HCT116 (cell line): ENCODE measurements around the gene SYNPR. TPM values are rescaled to one million over a fixed set of nuclear protein-coding genes. Genes with fewer than 3 reads are reported as not detected.

Experiments
- ATAC-seq: fragments of 200-7000 bp; cut with Tn5 transposase; 2 replicates; pipeline ENCODE4 v1.9.1; 2020; ENCODE audit warnings: mild to moderate bottlenecking, moderate library complexity
- BruUV-seq: library from RNA; stranded (reverse); fragments of 400-500 nt; replicated peaks from 2 replicates; lab custom pipeline; 2021; lab: Mats Ljungman, UMichigan
- CTCF ChIA-PET: fragments of 300-600 bp; sonication (Branson Sonifier 250); formaldehyde crosslinking; loops from one replicate; lab custom pipeline; 2021; ENCODE audit warnings: antibody characterized with exemption; lab: Charles Lee
- POLR2A ChIA-PET: fragments of 300-600, 350-600 bp; sonication (Branson Sonifier 250); formaldehyde crosslinking; loops from one replicate; lab custom pipeline; 2021; ENCODE audit warnings: antibody characterized with exemption; lab: Charles Lee
- RAD21 ChIA-PET, 2 experiments: fragments of 300-600 bp; sonication (Branson Sonifier 250); formaldehyde crosslinking; loops; one replicate each; lab custom pipeline; 2023; ENCODE audit warnings: low total read pairs in 2 of 2; ENCODE audit not compliant: uncharacterized antibody in 2 of 2, unreplicated experiment in 2 of 2, low non-redundant PET in 1 of 2; lab: Charles Lee
- DNase-seq: peaks from one replicate; pipeline ENCODE4 v3.0.0-alpha.2; 2010; ENCODE audit warnings: low read depth, low spot score
- H2AFZ ChIP-seq: fragments of 200-600 bp; shearing (Covaris generic), sonication (generic); 2 replicates; pipeline ENCODE4 v1.6.1; 2017; ENCODE audit warnings: low read depth, mixed run types, mixed read lengths, antibody characterized with exemption, low read length; ENCODE audit not compliant: poor library complexity, severe bottlenecking
- H3K27ac ChIP-seq: 2 replicates; pipeline ENCODE4 v1.5.1; 2012; ENCODE audit warnings: low read depth, low read length
- H3K27me3 ChIP-seq: fragments of 200-600 bp; sonication (generic); 2 replicates; pipeline ENCODE4 v1.6.1; 2016; ENCODE audit warnings: mixed run types, low read length, mixed read lengths; ENCODE audit not compliant: insufficient read depth
- H3K36me3 ChIP-seq, 2 experiments: fragments of 200-500 bp in 1 of 2; fragments of 200-600 bp in 1 of 2; sonication (Bioruptor generic) in 1 of 2; sonication (generic) in 1 of 2; 2 replicates each; pipeline versions ENCODE4 v1.5.1 to v1.6.1; 2014 to 2016; ENCODE audit warnings: low read length in 2 of 2, inconsistent platforms in 1 of 2, mixed read lengths in 1 of 2, mixed run types in 1 of 2; ENCODE audit not compliant: insufficient read depth in 2 of 2, control insufficient read depth in 1 of 2
- H3K4me1 ChIP-seq, 2 experiments: fragments of 200-600 bp in 1 of 2; sonication (generic) in 1 of 2; 2 replicates each; pipeline versions ENCODE4 v1.5.1 to v1.6.1; 2012 to 2017; ENCODE audit warnings: low read length in 2 of 2, inconsistent platforms in 1 of 2, mild to moderate bottlenecking in 1 of 2, mixed read lengths in 1 of 2, mixed run types in 1 of 2, moderate library complexity in 1 of 2; ENCODE audit not compliant: insufficient read depth in 2 of 2, control insufficient read depth in 1 of 2
- H3K4me2 ChIP-seq: fragments of 200-600 bp; sonication (generic); 2 replicates; pipeline ENCODE4 v1.6.1; 2017; ENCODE audit warnings: mixed run types, low read length, mixed read lengths
- H3K4me3 ChIP-seq, 2 experiments: fragments of 200-600 bp in 1 of 2; sonication (generic) in 1 of 2; replicated peaks in 1 of 2; 2 replicates each; pipeline ENCODE4 v1.5.1; 2011 to 2016; ENCODE audit warnings: low read length in 2 of 2, control low read depth in 1 of 2, low read depth in 1 of 2, mild to moderate bottlenecking in 1 of 2, mixed read lengths in 1 of 2, mixed run types in 1 of 2
- H3K79me2 ChIP-seq: fragments of 200-600 bp; sonication (generic); 2 replicates; pipeline ENCODE4 v1.6.1; 2017; ENCODE audit warnings: mild to moderate bottlenecking, mixed run types, low read length, moderate library complexity, mixed read lengths; ENCODE audit not compliant: insufficient read depth
- H3K9ac ChIP-seq: fragments of 200-600 bp; sonication (generic); 2 replicates; pipeline ENCODE4 v1.6.1; 2016; ENCODE audit warnings: low read length, mixed read lengths
- H3K9me2 ChIP-seq: fragments of 200-600 bp; sonication (generic), shearing (Covaris generic); 2 replicates; pipeline ENCODE4 v1.6.1; 2017; ENCODE audit warnings: mixed run types, mild to moderate bottlenecking, moderate library complexity; ENCODE audit not compliant: insufficient read depth
- H3K9me3 ChIP-seq, 2 experiments: fragments of 200-500 bp in 1 of 2; fragments of 200-600 bp in 1 of 2; sonication (Bioruptor generic) in 1 of 2; sonication (generic) in 1 of 2; 2 replicates each; pipeline ENCODE4 v1.6.1; 2014 to 2017; ENCODE audit warnings: low read length in 2 of 2, mixed read lengths in 2 of 2, inconsistent platforms in 1 of 2, low read depth in 1 of 2, mild to moderate bottlenecking in 1 of 2, mixed run types in 1 of 2, moderate library complexity in 1 of 2; ENCODE audit not compliant: control insufficient read depth in 1 of 2, insufficient read depth in 1 of 2
- H4K20me1 ChIP-seq: fragments of 200-600 bp; sonication (generic), shearing (Covaris generic); 2 replicates; pipeline ENCODE4 v1.6.1; 2017; ENCODE audit warnings: mixed run types, mild to moderate bottlenecking, moderate library complexity; ENCODE audit not compliant: insufficient read depth
- RAD21 ChIP-seq: IDR thresholded peaks from 2 replicates; pipeline ENCODE4 v1.6.1; 2012; ENCODE audit warnings: low read depth, mild to moderate bottlenecking
- SRF ChIP-seq: IDR thresholded peaks from 2 replicates; pipeline ENCODE4 v1.6.1; 2012; ENCODE audit warnings: low read depth
- TCF7L2 ChIP-seq: IDR thresholded peaks from 2 replicates; pipeline ENCODE4 v1.7.0; 2011; ENCODE audit warnings: borderline replicate concordance, inconsistent platforms; ENCODE audit not compliant: insufficient read depth, insufficient read length; ENCODE audit errors: extremely low read depth
- intact Hi-C: fragments of 100-400 bp; cut with micrococcal nuclease; formaldehyde crosslinking; loops from 2 replicates; pipeline ENCODE4 v1.10.0; 2022
- total RNA-seq: library from RNA; stranded (reverse); gene quantifications from one replicate; pipeline ENCODE4 v1.2.1, GENCODE V29; 2021; ENCODE audit not compliant: unreplicated experiment
- TF ChIP-seq, protein P1 (sequence below): IDR thresholded peaks from 2 replicates; pipeline ENCODE4 v1.6.1; 2012
- TF ChIP-seq, protein P2 (sequence below): IDR thresholded peaks from 2 replicates; pipeline ENCODE4 v1.6.1; 2012; ENCODE audit warnings: low read depth

SYNPR gene
- total RNA-seq, 1 experiment from 2014 or later, result not detected

DNA sequence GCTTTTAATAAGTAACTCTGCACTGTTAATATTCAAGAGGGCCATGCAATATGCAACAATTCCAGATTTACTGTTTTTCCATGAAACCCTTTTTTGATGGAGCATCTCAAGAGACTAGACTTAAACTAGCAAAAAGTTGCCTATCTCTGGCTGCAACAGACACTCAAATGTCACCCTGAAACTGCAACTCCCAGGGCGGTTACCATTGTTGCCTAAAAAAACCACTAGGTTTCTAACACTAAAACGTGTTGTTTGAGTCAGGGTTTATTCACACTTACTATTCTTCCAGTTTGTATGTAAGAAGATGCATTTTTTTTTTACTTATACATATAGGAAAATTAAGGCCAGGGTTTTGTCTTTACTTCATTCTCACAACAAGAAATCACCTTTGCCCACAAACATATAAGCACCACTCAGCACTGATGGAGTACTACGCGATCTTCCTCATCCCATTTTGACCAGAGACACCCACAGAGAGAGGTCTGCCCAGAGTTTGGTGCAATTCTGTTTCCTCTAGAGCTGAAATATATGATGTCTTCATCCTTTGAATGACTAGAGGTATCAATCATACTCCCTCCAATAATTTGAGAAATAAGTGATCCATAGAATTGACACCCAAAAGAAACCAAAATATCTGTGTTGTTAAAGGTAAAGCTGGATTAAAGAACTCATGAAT, 250.4 kb downstream of the SYNPR start:
- intact Hi-C loops, result no loop called here
- ChIA-PET CTCF (no interaction called here), RAD21 (no interaction called here)
- Histone ChIP-seq H3K27me3 (no peaks in the 10 kb centered on the region), H4K20me1 (no peaks in the 10 kb centered on the region), H3K9ac (no peak overlapping the region), H3K4me2 (no peak overlapping the region), H3K9me2 (no peaks in the 10 kb centered on the region), H3K4me3 (no peak overlapping the region), H3K27ac (no peak overlapping the region), H3K79me2 (no peaks in the 10 kb centered on the region), H3K9me3 (no peaks in the 10 kb centered on the region), H3K4me1 (no peaks in the 10 kb centered on the region)
- DNase-seq, result no peak
- no TSS peak for BruUV-seq
- TF ChIP-seq, protein P1, sequence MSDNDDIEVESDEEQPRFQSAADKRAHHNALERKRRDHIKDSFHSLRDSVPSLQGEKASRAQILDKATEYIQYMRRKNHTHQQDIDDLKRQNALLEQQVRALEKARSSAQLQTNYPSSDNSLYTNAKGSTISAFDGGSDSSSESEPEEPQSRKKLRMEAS, result no peak
- TF ChIP-seq SRF (no peak), RAD21 (no peak), TCF7L2 (no peak)
- TF ChIP-seq, protein P2, sequence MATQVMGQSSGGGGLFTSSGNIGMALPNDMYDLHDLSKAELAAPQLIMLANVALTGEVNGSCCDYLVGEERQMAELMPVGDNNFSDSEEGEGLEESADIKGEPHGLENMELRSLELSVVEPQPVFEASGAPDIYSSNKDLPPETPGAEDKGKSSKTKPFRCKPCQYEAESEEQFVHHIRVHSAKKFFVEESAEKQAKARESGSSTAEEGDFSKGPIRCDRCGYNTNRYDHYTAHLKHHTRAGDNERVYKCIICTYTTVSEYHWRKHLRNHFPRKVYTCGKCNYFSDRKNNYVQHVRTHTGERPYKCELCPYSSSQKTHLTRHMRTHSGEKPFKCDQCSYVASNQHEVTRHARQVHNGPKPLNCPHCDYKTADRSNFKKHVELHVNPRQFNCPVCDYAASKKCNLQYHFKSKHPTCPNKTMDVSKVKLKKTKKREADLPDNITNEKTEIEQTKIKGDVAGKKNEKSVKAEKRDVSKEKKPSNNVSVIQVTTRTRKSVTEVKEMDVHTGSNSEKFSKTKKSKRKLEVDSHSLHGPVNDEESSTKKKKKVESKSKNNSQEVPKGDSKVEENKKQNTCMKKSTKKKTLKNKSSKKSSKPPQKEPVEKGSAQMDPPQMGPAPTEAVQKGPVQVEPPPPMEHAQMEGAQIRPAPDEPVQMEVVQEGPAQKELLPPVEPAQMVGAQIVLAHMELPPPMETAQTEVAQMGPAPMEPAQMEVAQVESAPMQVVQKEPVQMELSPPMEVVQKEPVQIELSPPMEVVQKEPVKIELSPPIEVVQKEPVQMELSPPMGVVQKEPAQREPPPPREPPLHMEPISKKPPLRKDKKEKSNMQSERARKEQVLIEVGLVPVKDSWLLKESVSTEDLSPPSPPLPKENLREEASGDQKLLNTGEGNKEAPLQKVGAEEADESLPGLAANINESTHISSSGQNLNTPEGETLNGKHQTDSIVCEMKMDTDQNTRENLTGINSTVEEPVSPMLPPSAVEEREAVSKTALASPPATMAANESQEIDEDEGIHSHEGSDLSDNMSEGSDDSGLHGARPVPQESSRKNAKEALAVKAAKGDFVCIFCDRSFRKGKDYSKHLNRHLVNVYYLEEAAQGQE, result no peak
- TF ChIP-seq, all 23 proteins: peak for 0
- POLR2A ChIA-PET, result no interaction called here
- no peak overlapping the region for H2AFZ ChIP-seq
- no peak for ATAC-seq
- no peaks in the 10 kb centered on the region for H3K36me3 ChIP-seq
